IMR-90 (cell line): ENCODE results near the gene ANKFN1. TPM values are rescaled to one million over a fixed set of nuclear protein-coding genes. Genes with fewer than 3 reads are reported as not detected.

ENCODE experiments used
- ATAC-seq: fragments of 200-7000 bp; cut with Tn5 transposase; 2 replicates; pipeline ENCODE4 v1.9.1; 2020; ENCODE audit warnings: low read depth, mild to moderate bottlenecking, moderate library complexity
- BruUV-seq: library from RNA; stranded (reverse); fragments of 400-500 nt; replicated peaks from 2 replicates; lab custom pipeline; 2021; lab: Mats Ljungman, UMichigan
- CTCF ChIA-PET: fragments of 300-600 bp; formaldehyde crosslinking; extraction: SDS; loops from one replicate; lab custom pipeline; 2021; ENCODE audit warnings: antibody characterized with exemption; lab: Yijun Ruan, JAX
- POLR2A ChIA-PET: fragments of 300-600 bp; sonication (Branson Sonifier 250); formaldehyde crosslinking; loops from one replicate; lab custom pipeline; 2022; ENCODE audit warnings: antibody characterized with exemption; ENCODE audit not compliant: unreplicated experiment; lab: Charles Lee
- DNase-seq: peaks from one replicate; pipeline ENCODE4 v3.0.0; 2013
- H2AFZ ChIP-seq: replicated peaks from 2 replicates; pipeline ENCODE3; 2013; ENCODE audit warnings: low read length, mild to moderate bottlenecking; ENCODE audit not compliant: poor library complexity
- H2AK5ac ChIP-seq: 2 replicates; pipeline ENCODE4 v1.6.1; 2013; ENCODE audit warnings: low read depth, low read length, inconsistent platforms
- H2AK9ac ChIP-seq: replicated peaks from 2 replicates; pipeline ENCODE3; 2013; ENCODE audit warnings: mild to moderate bottlenecking, low read depth, low read length, moderate library complexity; ENCODE audit not compliant: poor library complexity
- H2BK120ac ChIP-seq: 2 replicates; pipeline ENCODE4 v1.6.1; 2013; ENCODE audit warnings: low read depth, low read length, inconsistent platforms
- H2BK15ac ChIP-seq: 3 replicates; pipeline ENCODE4 v1.6.1; 2013; ENCODE audit warnings: low read depth, low read length, inconsistent platforms
- H2BK20ac ChIP-seq: 2 replicates; pipeline ENCODE4 v1.6.1; 2013; ENCODE audit warnings: low read depth, mild to moderate bottlenecking, inconsistent platforms, low read length, moderate library complexity
- H2BK5ac ChIP-seq: 2 replicates; pipeline ENCODE4 v1.6.1; 2013; ENCODE audit warnings: mild to moderate bottlenecking, low read depth, low read length, inconsistent platforms; ENCODE audit not compliant: poor library complexity, severe bottlenecking
- H3K14ac ChIP-seq: replicated peaks from 2 replicates; pipeline ENCODE4 v1.6.1; 2013; ENCODE audit warnings: low read depth, low read length, inconsistent platforms
- H3K18ac ChIP-seq: 2 replicates; pipeline ENCODE4 v1.6.1; 2013; ENCODE audit warnings: low read depth, low read length, control low read depth
- H3K23ac ChIP-seq: 2 replicates; pipeline ENCODE4 v1.6.1; 2013; ENCODE audit warnings: low read depth, low read length, inconsistent platforms
- H3K27ac ChIP-seq: 2 replicates; pipeline ENCODE4 v1.5.1; 2013; ENCODE audit warnings: mild to moderate bottlenecking, control low read depth, low read length; ENCODE audit not compliant: insufficient read depth
- H3K27me3 ChIP-seq: 2 replicates; pipeline ENCODE4 v1.6.1; 2013; ENCODE audit warnings: low read length; ENCODE audit not compliant: control insufficient read depth, insufficient read depth
- H3K36me3 ChIP-seq: 2 replicates; pipeline ENCODE4 v1.6.1; 2013; ENCODE audit warnings: low read length, mixed read lengths; ENCODE audit not compliant: control insufficient read depth, insufficient read depth
- H3K4ac ChIP-seq: 2 replicates; pipeline ENCODE4 v1.6.1; 2013; ENCODE audit warnings: low read depth, low read length, inconsistent platforms
- H3K4me1 ChIP-seq: 2 replicates; pipeline ENCODE4 v1.6.1; 2013; ENCODE audit warnings: low read length, mixed read lengths; ENCODE audit not compliant: control insufficient read depth, insufficient read depth
- H3K4me2 ChIP-seq: 2 replicates; pipeline ENCODE4 v1.6.1; 2013; ENCODE audit warnings: low read depth, mild to moderate bottlenecking, control low read depth, low read length, moderate library complexity
- H3K4me3 ChIP-seq: 2 replicates; pipeline ENCODE4 v1.5.1; 2013; ENCODE audit warnings: low read depth, mild to moderate bottlenecking, control low read depth, low read length, moderate library complexity; ENCODE audit not compliant: insufficient read depth
- H3K56ac ChIP-seq: 2 replicates; pipeline ENCODE4 v1.6.1; 2013; ENCODE audit warnings: low read length, inconsistent platforms; ENCODE audit not compliant: insufficient read depth; ENCODE audit errors: extremely low read depth
- H3K79me1 ChIP-seq, 2 experiments: 2 replicates each; pipeline ENCODE4 v1.6.1; 2013; ENCODE audit warnings: low read length in 2 of 2, inconsistent platforms in 1 of 2, low read depth in 1 of 2
- H3K9ac ChIP-seq: 2 replicates; pipeline ENCODE4 v1.6.1; 2013; ENCODE audit warnings: low read depth, low read length, control low read depth
- H3K9me1 ChIP-seq: 2 replicates; pipeline ENCODE4 v1.6.1; 2013; ENCODE audit warnings: low read length, inconsistent platforms; ENCODE audit not compliant: insufficient read depth
- H3K9me3 ChIP-seq: 2 replicates; pipeline ENCODE4 v1.6.1; 2013; ENCODE audit warnings: low read length; ENCODE audit not compliant: control insufficient read depth, insufficient read depth
- H4K20me1 ChIP-seq: 2 replicates; pipeline ENCODE4 v1.6.1; 2013; ENCODE audit warnings: low read length, inconsistent platforms; ENCODE audit not compliant: insufficient read depth
- H4K5ac ChIP-seq: 2 replicates; pipeline ENCODE4 v1.6.1; 2013; ENCODE audit warnings: mild to moderate bottlenecking, low read depth, low read length, control low read depth
- H4K8ac ChIP-seq, 2 experiments: 2 replicates each; pipeline ENCODE4 v1.6.1; 2013; ENCODE audit warnings: low read depth in 2 of 2, low read length in 2 of 2, control low read depth in 1 of 2, inconsistent platforms in 1 of 2
- H4K91ac ChIP-seq: 2 replicates; pipeline ENCODE4 v1.6.1; 2013; ENCODE audit warnings: low read depth, low read length, inconsistent platforms; ENCODE audit not compliant: insufficient read depth
- BHLHE40 ChIP-seq: fragments of 150-350 bp; IDR thresholded peaks from 2 replicates; pipeline ENCODE4 v1.6.1; 2016; ENCODE audit warnings: mild to moderate bottlenecking, low read depth, low read length
- CEBPB ChIP-seq: IDR thresholded peaks from 2 replicates; pipeline ENCODE4 v1.6.1; 2012; ENCODE audit warnings: low read depth, low read length, improper control_type of control experiment
- CHD1 ChIP-seq: IDR thresholded peaks from 2 replicates; pipeline ENCODE4 v1.6.1; 2012; ENCODE audit warnings: low read depth, low read length, improper control_type of control experiment
- CTCF ChIP-seq: conservative IDR thresholded peaks from 2 replicates; pipeline ENCODE4 v1.5.1; 2012; ENCODE audit warnings: mild to moderate bottlenecking, low read depth, low read length, improper control_type of control experiment
- ELK1 ChIP-seq: fragments of 150-350 bp; IDR thresholded peaks from 2 replicates; pipeline ENCODE4 v1.6.1; 2016; ENCODE audit warnings: low read depth, mild to moderate bottlenecking, low read length, moderate library complexity, borderline replicate concordance
- FOS ChIP-seq: fragments of 150-350 bp; IDR thresholded peaks from 2 replicates; pipeline ENCODE4 v1.6.1; 2016; ENCODE audit warnings: low read depth, low read length
- MAFK ChIP-seq: IDR thresholded peaks from 2 replicates; pipeline ENCODE4 v1.6.1; 2012; ENCODE audit warnings: low read depth, low read length, improper control_type of control experiment
- MAZ ChIP-seq: IDR thresholded peaks from 2 replicates; pipeline ENCODE4 v1.6.1; 2012; ENCODE audit warnings: low read depth, mild to moderate bottlenecking, low read length, improper control_type of control experiment, moderate library complexity, borderline replicate concordance
- MXI1 ChIP-seq: IDR thresholded peaks from 2 replicates; pipeline ENCODE4 v1.6.1; 2012; ENCODE audit warnings: low read depth, mild to moderate bottlenecking, low read length, moderate library complexity, borderline replicate concordance
- NFE2L2 ChIP-seq: fragments of 150-350 bp; IDR thresholded peaks from 2 replicates; pipeline ENCODE4 v1.6.1; 2016; ENCODE audit warnings: low read depth, mild to moderate bottlenecking, low read length
- POLR2A ChIP-seq: IDR thresholded peaks from 2 replicates; pipeline ENCODE4 v1.6.1; 2012; ENCODE audit warnings: mild to moderate bottlenecking, low read depth, low read length
- RAD21 ChIP-seq: IDR thresholded peaks from 2 replicates; pipeline ENCODE4 v1.6.1; 2012; ENCODE audit warnings: low read length, improper control_type of control experiment
- RCOR1 ChIP-seq: IDR thresholded peaks from 2 replicates; pipeline ENCODE4 v1.6.1; 2012; ENCODE audit warnings: mild to moderate bottlenecking, low read length, improper control_type of control experiment; ENCODE audit not compliant: insufficient replicate concordance
- RFX5 ChIP-seq: IDR thresholded peaks from 2 replicates; pipeline ENCODE4 v1.8.0; 2012; ENCODE audit warnings: low read depth, mild to moderate bottlenecking, low read length, moderate library complexity
- SMC3 ChIP-seq: fragments of 150-350 bp; IDR thresholded peaks from 2 replicates; pipeline ENCODE4 v1.6.1; 2016; ENCODE audit warnings: low read depth, mild to moderate bottlenecking, antibody characterized with exemption, low read length, moderate library complexity
- WGBS, 2 experiments: methylation state at CpG; one replicate each; pipeline versions ENCODE4 v1.1.5 to v1.1.7; 2013; ENCODE audit warnings: missing lambda C conversion rate in 2 of 2; ENCODE audit not compliant: insufficient read length in 1 of 2; ENCODE audit errors: extremely low coverage in 2 of 2; 5-methylcytosine and 5-hydroxymethylcytosine counted together
- dilution Hi-C: fragments of 300-500 bp; cut with HindIII; formaldehyde crosslinking; loops from one replicate; pipeline ENCODE4 v1.14.3; 2018; ENCODE audit warnings: low sequenced_read_pairs; ENCODE audit not compliant: unreplicated experiment
- in situ Hi-C: fragments of 300-500 bp; cut with MboI; formaldehyde crosslinking; loops from 3 replicates; pipeline ENCODE4 v1.14.3; 2019; ENCODE audit warnings: low sequenced_read_pairs, inconsistent platforms, mixed read lengths
- intact Hi-C: fragments of 100-400 bp; cut with micrococcal nuclease; formaldehyde crosslinking; loops from 2 replicates; pipeline ENCODE4 v1.10.0; 2022
- polyA plus RNA-seq, 3 experiments: library from polyadenylated mRNA; depleted of rRNA; stranded (reverse); fragments of >200 nt; gene quantifications; 2 replicates each; pipeline ENCODE4 v1.2.3, GENCODE V29; 2012; ENCODE audit warnings: low replicate concordance in 1 of 3
- total RNA-seq: library from RNA; depleted of rRNA; stranded (reverse); fragments of >200 nt; gene quantifications from 2 replicates; pipeline ENCODE4 v1.2.3, GENCODE V29; 2012
- TF ChIP-seq, protein P1 (sequence below): fragments of 150-350 bp; IDR thresholded peaks from 2 replicates; pipeline ENCODE4 v1.6.1; 2017; ENCODE audit warnings: mild to moderate bottlenecking, antibody characterized with exemption, low read length, low read depth

The ANKFN1 gene
- total and polyA plus RNA-seq, 2 of the 4 experiments (the other 2 are of a cell fraction) = not detected

GRCh38 chr17:56324676-56325075 is 171.4 kb downstream of the ANKFN1 start:
- no peaks in the 10 kb centered on the region for H3K9me3 ChIP-seq
- no TSS peak for BruUV-seq
- H2BK15ac ChIP-seq = no peak overlapping the region
- H3K4me3 ChIP-seq = no peak overlapping the region
- ATAC-seq (no peak), DNase-seq (no peak)
- H2BK120ac ChIP-seq = no peak overlapping the region
- no peak overlapping the region for H4K5ac ChIP-seq
- H4K8ac ChIP-seq = no peak overlapping the region
- no peak overlapping the region for H3K18ac ChIP-seq
- H3K36me3 ChIP-seq = no peaks in the 10 kb centered on the region
- H3K14ac ChIP-seq = no peak overlapping the region
- H3K9ac ChIP-seq = no peak overlapping the region
- no peak overlapping the region for H3K56ac ChIP-seq
- no peak overlapping the region for H3K27ac ChIP-seq
- intact Hi-C loops = no loop called here
- no peak overlapping the region for H2AK5ac ChIP-seq
- in situ Hi-C loops = no loop called here
- H3K4ac ChIP-seq = no peak overlapping the region
- H2AFZ ChIP-seq = no peak overlapping the region
- WGBS, 2 experiments = no CpG with 5 or more reads among the region's 3 CpGs
- H3K27me3 ChIP-seq = peaks cover 5% of the 10 kb centered on the region
- no peaks in the 10 kb centered on the region for H3K9me1 ChIP-seq
- ChIA-PET CTCF (no interaction called here), POLR2A (no interaction called here)
- no peak overlapping the region for H3K23ac ChIP-seq
- H3K4me2 ChIP-seq = no peak overlapping the region
- no peaks in the 10 kb centered on the region for H4K20me1 ChIP-seq
- dilution Hi-C loops = no loop called here
- TF ChIP-seq CEBPB (no peak), CHD1 (no peak), RFX5 (no peak), CTCF (no peak), MXI1 (no peak), RCOR1 (no peak), MAFK (no peak), POLR2A (no peak), ELK1 (no peak), BHLHE40 (no peak), NFE2L2 (no peak), FOS (no peak), MAZ (no peak), RAD21 (no peak), SMC3 (no peak)
- TF ChIP-seq, protein P1, sequence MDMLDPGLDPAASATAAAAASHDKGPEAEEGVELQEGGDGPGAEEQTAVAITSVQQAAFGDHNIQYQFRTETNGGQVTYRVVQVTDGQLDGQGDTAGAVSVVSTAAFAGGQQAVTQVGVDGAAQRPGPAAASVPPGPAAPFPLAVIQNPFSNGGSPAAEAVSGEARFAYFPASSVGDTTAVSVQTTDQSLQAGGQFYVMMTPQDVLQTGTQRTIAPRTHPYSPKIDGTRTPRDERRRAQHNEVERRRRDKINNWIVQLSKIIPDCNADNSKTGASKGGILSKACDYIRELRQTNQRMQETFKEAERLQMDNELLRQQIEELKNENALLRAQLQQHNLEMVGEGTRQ = no peak
- no peak overlapping the region for H2BK5ac ChIP-seq
- H4K91ac ChIP-seq = no peak overlapping the region
- no peak overlapping the region for H2AK9ac ChIP-seq
- H3K79me1 ChIP-seq = no peaks in the 10 kb centered on the region
- no peak overlapping the region for H2BK20ac ChIP-seq
- H3K4me1 ChIP-seq = peaks cover 3% of the 10 kb centered on the region; the same call in 1 of the 2 replicates
